ENCODE measurements around the gene SYCP1. TPM values are rescaled to one million over a fixed set of nuclear protein-coding genes. Genes with fewer than 3 reads are reported as not detected.

SYCP1 gene
- total and polyA plus RNA-seq, 5 donors from 2014 or later: not detected

DNA sequence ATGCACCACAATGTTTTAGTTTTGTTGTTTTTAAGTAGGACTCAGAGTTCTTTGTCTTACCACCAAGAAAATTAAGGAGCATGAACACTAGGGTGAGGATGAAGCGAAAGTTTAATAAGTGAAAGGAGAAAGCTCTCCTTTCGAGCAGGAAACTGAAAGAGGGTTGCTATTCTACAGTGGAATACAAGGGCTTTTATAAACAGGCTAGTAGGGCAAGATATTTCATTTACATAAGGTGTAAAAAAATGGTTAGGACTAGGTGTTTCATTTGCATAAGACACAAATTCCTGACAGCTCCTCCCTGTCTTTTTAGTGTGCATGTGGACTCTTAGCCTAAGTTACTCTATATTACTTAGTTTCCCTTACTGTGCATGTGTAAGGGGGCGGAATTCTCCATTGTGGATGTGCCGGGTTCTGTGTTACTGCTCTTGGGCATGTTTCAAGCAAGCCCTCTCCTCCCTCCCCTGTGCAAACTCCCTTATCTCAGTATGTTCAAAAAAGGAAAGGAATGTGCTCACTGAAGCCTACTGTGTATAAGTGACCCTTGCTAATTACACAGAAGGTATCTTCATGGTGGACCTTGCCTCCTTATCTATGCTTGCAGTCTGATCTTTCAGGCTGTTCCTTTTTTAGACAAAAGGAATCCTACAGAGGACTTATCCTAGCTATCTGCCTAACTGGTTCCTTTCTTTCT, 182.3 kb downstream of the SYCP1 start:
- H3K4me3 ChIP-seq (ENCODE audit: low read depth, low read length): no peak overlapping the region
- H3K27me3 ChIP-seq (ENCODE audit: control insufficient read depth, insufficient read depth, low read length): peaks cover 18% of the 10 kb centered on the region
- H3K4me1 ChIP-seq (ENCODE audit: control insufficient read depth, insufficient read depth, low read length, poor library complexity, severe bottlenecking): no peaks in the 10 kb centered on the region
- Mint-ChIP-seq H3K27ac (no peak overlapping the region), H3K4me3 (no peak overlapping the region), H3K4me1 (no peaks in the 10 kb centered on the region), H3K36me3 (no peaks in the 10 kb centered on the region), H3K9me3 (no peaks in the 10 kb centered on the region), H3K27me3 (no peaks in the 10 kb centered on the region)
- no peaks in the 10 kb centered on the region for H3K36me3 ChIP-seq (ENCODE audit: control insufficient read depth, insufficient read depth, low read length)
- ATAC-seq (ENCODE audit: low read depth in 2 of 2) (no peak), DNase-seq (no peak)
- H3K9me3 ChIP-seq (ENCODE audit: control insufficient read depth in 2 of 2, low read length in 2 of 2): no peaks in the 10 kb centered on the region
- no peak overlapping the region for H3K27ac ChIP-seq (ENCODE audit: insufficient read depth, low read length, poor library complexity, severe bottlenecking)

- Histone ChIP-seq H3K36me3 (ENCODE audit: control insufficient read depth, insufficient read depth, low read length) (no peaks in the 10 kb centered on the region), H3K4me3 (ENCODE audit: low read depth, low read length) (no peak overlapping the region), H3K9me3 (ENCODE audit: control insufficient read depth in 2 of 2, low read length in 2 of 2) (peaks cover 4% of the 10 kb centered on the region in 2 experiments), H3K4me1 (ENCODE audit: control insufficient read depth, insufficient read depth, low read length, poor library complexity, severe bottlenecking) (no peaks in the 10 kb centered on the region), H3K27me3 (ENCODE audit: control insufficient read depth, insufficient read depth, low read length) (peaks cover 10% of the 10 kb centered on the region), H3K27ac (ENCODE audit: insufficient read depth, low read length, poor library complexity, severe bottlenecking) (no peak overlapping the region)
- no peak overlapping the region for H3K4me3 Mint-ChIP-seq
- no peak for DNase-seq
- peaks cover 16% of the 10 kb centered on the region for H3K27me3 Mint-ChIP-seq
- no peak overlapping the region for H3K27ac Mint-ChIP-seq
- H3K9me3 Mint-ChIP-seq: peaks cover 0 to 9% (median 0%) of the 10 kb centered on the region in 7 donors
- H3K4me1 Mint-ChIP-seq: no peaks in the 10 kb centered on the region
- ATAC-seq (ENCODE audit: low read depth in 2 of 2): no peak
- peaks cover 6% of the 10 kb centered on the region for H3K36me3 Mint-ChIP-seq
Observed at GRCh38 chr1:115040501-115040900, 185.8 kb downstream of the SYCP1 start.

DNA sequence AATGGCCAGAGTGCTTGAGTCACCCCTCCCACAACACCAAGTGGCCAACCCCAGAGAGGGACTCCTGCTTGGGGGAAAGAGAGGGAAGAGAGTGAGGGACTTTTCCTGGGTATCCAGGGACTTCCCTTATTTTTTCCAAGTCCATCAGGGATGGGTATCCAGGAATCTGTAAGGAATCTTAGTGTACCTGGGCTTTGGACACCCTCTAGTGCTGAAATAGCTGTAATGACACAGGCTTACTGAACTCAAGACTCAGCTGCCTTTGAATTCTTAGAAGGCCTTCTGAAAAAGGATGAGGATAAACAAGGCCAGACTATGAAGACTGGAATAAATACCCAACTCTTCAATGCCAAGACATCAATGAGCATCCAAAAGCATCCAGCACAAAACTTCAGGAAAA, 187.0 kb downstream of the SYCP1 start:
- no peak for DNase-seq
- Mint-ChIP-seq H3K27ac (no peak overlapping the region), H3K4me3 (no peak overlapping the region), H3K4me1 (no peaks in the 10 kb centered on the region), H3K36me3 (peaks cover 6% of the 10 kb centered on the region), H3K27me3 (peaks cover 16% of the 10 kb centered on the region), H3K9me3 (peaks cover 0 to 9% (median 0%) of the 10 kb centered on the region in 7 donors)
- peaks cover 4% of the 10 kb centered on the region in 2 experiments for H3K9me3 ChIP-seq (ENCODE audit: control insufficient read depth in 2 of 2, low read length in 2 of 2)
- no peak for ATAC-seq (ENCODE audit: low read depth in 2 of 2)
- H3K4me1 ChIP-seq (ENCODE audit: control insufficient read depth, insufficient read depth, low read length, poor library complexity, severe bottlenecking): no peaks in the 10 kb centered on the region
- no peak overlapping the region for H3K4me3 ChIP-seq (ENCODE audit: low read depth, low read length)
- H3K36me3 ChIP-seq (ENCODE audit: control insufficient read depth, insufficient read depth, low read length): no peaks in the 10 kb centered on the region
- H3K27ac ChIP-seq (ENCODE audit: insufficient read depth, low read length, poor library complexity, severe bottlenecking): no peak overlapping the region
- H3K27me3 ChIP-seq (ENCODE audit: control insufficient read depth, insufficient read depth, low read length): peaks cover 6% of the 10 kb centered on the region

Other genes starting within 250 kb of the SYCP1 start
- gene DENND2C, start 184.8 kb upstream of the SYCP1 start, total RNA-seq: 2.2 TPM
- gene DENND2C, start 184.8 kb upstream of the SYCP1 start, polyA plus RNA-seq: under 1 TPM in 3 of 4 donors, not detected in 1; 0.11 to 0.78 (median 0.25) TPM
- 0.69 TPM for gene AMPD1, start 159.3 kb upstream of the SYCP1 start, total RNA-seq
- not detected for gene AMPD1, start 159.3 kb upstream of the SYCP1 start, polyA plus RNA-seq
- gene NRAS, start 138.1 kb upstream of the SYCP1 start, total RNA-seq: 33.6 TPM
- 10 to 100 TPM; 25.4 to 35.8 (median 27.6) TPM for gene NRAS, start 138.1 kb upstream of the SYCP1 start, polyA plus RNA-seq
- gene CSDE1, start 96.9 kb upstream of the SYCP1 start, total RNA-seq: 641 TPM
- gene CSDE1, start 96.9 kb upstream of the SYCP1 start, polyA plus RNA-seq: 100 to 1,000 TPM; 363 to 395 (median 367) TPM
- gene SIKE1, start 74.2 kb upstream of the SYCP1 start, total RNA-seq: 51.3 TPM
- gene SIKE1, start 74.2 kb upstream of the SYCP1 start, polyA plus RNA-seq: 10 to 100 TPM; 28.0 to 39.3 (median 34.6) TPM
- not detected for gene TSHB, start 175.0 kb downstream of the SYCP1 start, total RNA-seq
- gene TSHB, start 175.0 kb downstream of the SYCP1 start, polyA plus RNA-seq: not detected
- 5.0 TPM for gene TSPAN2, start 234.6 kb downstream of the SYCP1 start, total RNA-seq
- 1 to 10 TPM; 1.1 to 4.2 (median 2.5) TPM for gene TSPAN2, start 234.6 kb downstream of the SYCP1 start, polyA plus RNA-seq

Data from CD4-positive, CD25-positive, alpha-beta regulatory T cell (primary cell).